Right renal cortex interstitium (tissue), 3 donors: ENCODE results near the gene NSRP1. TPM values are rescaled to one million over a fixed set of nuclear protein-coding genes. Genes with fewer than 3 reads are reported as not detected.

Experiments used
- polyA plus RNA-seq, 3 donors: library from polyadenylated mRNA; unstranded; fragments of 120-200 nt; gene quantifications; one replicate each; pipeline ENCODE4 v1.2.1, GENCODE V29; 2013; ENCODE audit not compliant: insufficient read length in 3 of 3

Gene NSRP1
- polyA plus RNA-seq, 3 donors, result 43.6 to 54.3 (median 47.1) TPM

Other genes with a start within 250 kb of the NSRP1 start
- gene SSH2, start 186.6 kb upstream of the NSRP1 start, polyA plus RNA-seq, result 10 to 100 TPM; 17.0 to 18.2 (median 17.1) TPM
- 1 to 10 TPM; 2.1 to 3.0 (median 2.4) TPM for gene EFCAB5, start 175.2 kb upstream of the NSRP1 start, polyA plus RNA-seq
- gene SLC6A4, start 118.9 kb downstream of the NSRP1 start, polyA plus RNA-seq, result under 1 TPM; 0.71 to 0.88 (median 0.76) TPM
- 10 to 100 TPM; 86.1 to 90.6 (median 90.6) TPM for gene BLMH, start 175.1 kb downstream of the NSRP1 start, polyA plus RNA-seq
- gene TMIGD1, start 217.2 kb downstream of the NSRP1 start, polyA plus RNA-seq, result under 1 TPM; 0.75 to 0.98 (median 0.78) TPM